Pulmonary artery endothelial cell (primary cell): ENCODE results near the gene KRT6A. TPM values are rescaled to one million over a fixed set of nuclear protein-coding genes. Genes with fewer than 3 reads are reported as not detected.
"Not testable (repeated sequence)": the region's sequence is repeated elsewhere in the genome, so short reads cannot be mapped to it uniquely, and the experiment has no call there.

ENCODE experiments used
- DNase-seq: peaks from one replicate; pipeline ENCODE4 v3.0.0-alpha.2; 2011; ENCODE audit warnings: low read depth, low spot score
- total RNA-seq: library from RNA; depleted of rRNA; stranded (reverse); fragments of >200 nt; gene quantifications from 2 replicates; pipeline ENCODE4 v1.2.3, GENCODE V29; 2014

The KRT6A gene
- total RNA-seq, 1 donor from 2014 or later, result 0.79 TPM

DNA sequence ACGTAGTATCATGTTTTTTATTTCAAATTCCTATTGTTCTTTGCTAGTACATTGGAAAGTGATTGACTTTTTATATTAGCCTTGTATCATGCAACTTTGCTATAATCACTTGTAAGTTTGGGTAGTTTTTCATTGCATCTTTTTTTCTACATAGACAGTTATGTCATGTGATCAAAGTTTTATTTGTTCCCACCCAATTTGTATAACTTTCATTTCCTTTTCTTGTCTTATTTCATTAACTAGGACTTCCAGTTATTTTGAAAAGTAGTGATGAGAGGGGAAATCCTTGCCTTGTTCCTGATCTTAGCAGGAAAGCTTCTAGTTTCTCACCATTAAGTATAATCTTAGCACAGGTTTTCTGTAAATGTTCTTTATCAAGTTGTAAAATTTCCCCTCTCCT, 9.8 kb upstream of the KRT6A start:
- DNase-seq, result no peak

DNA sequence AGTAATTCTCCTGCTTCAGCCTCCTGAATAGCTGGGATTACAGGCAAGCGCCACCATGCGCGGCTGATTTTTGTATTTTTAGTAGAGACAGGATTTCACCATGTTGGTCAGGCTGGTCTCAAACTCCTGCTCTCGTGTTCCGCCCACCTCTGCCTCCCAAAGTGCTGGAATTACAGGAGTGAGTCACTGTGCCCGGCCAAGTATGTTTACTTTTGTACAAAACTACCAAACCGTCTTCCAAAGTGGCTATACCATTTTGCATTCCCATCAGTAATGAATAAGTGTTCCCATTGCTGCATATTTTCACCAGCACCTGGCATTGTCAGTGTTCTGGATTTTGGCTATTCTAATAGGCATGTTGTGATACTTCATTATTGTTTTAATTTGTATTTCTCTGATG, 8.4 kb upstream of the KRT6A start:
- no peak for DNase-seq

DNA sequence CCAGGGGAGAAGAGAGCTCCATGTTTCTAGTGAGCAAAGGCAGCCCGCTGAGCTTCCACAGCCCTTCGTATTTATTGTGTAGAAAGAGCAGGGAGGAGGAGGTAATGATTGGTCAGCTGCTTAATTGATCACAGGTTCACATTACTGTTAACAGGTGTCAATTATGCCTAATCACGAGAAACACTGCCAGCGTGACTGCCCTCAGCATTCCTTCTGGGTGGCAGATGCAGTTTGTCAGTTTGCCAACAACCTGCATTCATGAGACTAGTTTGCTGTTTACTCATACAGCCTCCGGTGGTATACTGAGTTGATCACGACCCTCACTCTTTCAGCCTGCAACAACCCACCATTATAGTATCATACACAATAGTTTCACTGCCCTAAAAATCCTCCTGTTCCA, 7.5 kb upstream of the KRT6A start:
- DNase-seq, result not testable (repeated sequence)

DNA sequence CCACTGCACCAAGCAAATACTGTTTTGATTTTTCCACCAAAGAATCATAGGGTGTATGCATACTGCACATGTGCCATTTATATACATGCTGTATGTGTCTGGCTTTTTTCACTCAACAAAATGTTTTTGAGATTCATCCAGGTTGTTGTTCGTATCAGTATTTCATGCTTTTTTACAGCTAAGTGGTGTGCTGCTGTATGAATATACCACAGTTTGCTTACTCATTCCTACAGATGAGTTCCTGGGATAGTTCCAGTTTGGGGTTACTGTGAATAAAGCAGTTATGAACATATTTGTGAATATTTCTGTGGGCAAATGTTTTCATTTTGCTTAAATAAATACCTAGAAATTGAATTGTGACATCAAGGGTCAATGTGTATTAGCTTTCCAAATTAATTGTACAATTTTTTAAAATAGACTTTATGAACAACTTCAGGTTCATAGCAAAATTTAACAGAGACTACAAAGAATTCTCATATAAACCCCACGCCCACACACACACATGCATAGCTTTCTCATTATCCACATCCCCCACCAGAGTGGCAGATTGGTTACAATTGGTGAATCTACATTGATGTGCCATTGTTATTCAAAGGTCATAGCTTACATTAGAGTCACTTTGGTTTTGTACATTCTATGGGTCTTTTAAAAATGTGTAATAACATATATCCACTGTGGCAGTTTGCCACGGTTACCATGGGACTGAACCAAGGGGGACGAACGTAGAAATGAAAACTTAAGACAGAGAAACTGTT, 6.9 kb upstream of the KRT6A start:
- DNase-seq, result no peak

DNA sequence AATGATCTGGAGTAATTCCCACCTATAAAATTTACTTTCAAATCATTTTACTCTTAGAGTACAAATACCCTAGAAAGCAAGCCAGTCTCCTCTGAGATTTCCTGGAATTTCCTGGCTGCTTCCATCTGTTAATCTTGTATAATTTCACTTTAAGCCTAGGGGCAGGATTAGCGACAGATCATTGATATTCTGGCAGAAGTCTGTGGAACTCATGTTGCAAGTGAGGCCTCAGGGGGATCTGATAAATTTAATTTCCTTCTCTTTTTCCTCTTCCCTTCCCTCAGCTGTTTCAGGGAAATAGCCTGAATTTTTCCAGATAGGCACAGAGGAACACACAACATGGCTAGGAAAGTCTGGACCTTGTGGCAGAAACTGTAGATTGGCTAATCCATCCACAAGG, 5.9 kb upstream of the KRT6A start:
- no peak for DNase-seq

DNA sequence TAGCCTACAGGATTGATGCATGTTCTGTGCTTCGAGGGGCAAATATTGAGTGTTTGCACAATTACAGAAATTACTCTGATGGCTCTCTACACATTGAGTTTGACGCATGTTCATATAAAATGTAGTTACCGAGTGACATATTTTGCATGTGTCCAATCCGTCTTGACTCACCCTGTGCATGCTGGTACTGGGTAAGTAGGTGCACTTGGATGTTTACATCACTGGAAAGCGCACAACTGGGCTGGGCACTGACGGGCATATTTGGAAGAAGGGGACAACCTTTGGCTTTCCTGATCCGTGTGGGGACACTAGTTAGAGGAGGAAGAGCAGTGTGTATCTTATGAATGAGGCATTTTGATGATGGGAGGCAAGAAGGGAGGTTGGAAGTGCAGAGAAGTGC, 4.9 kb upstream of the KRT6A start:
- no peak for DNase-seq

DNA sequence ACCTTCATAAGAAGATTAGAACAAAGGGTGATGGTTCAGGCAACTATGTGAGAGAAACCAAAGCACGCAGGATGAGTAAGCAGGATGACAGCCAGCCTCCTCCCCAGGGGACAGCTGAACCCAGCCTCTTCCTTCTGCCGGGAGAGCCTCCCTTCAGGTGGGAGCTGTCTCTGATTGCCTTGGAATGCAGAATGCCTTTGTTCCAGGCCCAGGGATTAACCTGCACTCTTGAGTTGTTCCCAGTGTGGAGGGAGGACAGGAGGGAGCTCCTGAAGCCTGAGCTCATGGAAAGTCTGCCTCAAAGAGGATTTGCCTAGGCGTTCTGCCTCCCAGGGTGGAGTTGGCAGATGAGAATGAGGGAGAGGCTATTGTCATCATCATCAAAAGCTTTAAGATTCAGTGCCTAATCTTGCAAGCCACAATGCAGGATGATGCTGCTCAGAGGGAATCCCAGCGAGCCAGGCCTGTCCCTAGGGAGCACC, 3.6 kb upstream of the KRT6A start:
- DNase-seq, result no peak

DNA sequence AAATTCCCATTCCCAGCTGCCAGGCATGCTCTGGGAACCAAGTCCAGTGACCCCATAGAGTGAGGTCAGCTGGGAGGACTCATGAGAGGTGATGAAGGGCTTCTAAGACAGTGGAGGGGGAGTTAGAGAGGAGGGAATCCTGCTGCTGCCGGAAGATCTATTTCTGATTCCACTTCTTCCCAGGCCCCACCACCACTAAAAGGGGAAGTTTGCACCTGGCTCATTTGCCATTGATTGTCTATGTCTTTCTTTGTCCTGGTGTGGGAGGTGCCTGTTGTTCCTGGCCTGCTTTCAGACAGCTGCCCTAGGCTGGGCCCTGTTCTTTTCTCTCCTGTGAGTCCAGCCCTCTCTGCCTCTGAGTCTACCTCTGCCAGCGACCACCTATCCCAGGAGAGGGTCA, 3.0 kb upstream of the KRT6A start:
- DNase-seq, result no peak

DNA sequence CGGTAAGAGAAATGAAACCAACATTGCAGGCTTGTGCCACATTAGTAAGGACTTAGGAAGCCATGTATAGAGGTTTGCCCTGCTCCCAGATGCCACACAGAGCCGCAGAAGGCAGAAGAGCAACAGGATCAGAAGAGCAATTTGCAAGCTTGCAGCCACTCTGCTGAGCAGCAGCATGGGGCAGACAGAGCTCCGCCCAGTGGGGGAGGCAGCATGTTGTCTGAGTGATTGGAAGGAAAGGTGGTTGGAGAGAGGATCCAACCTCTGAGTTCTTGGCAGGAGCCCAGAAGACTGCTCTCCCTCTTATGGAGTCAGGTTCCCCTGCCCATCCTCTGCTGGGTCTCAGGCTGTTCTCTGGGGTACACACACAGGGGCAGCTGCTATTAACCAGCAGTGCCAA, 2.3 kb upstream of the KRT6A start:
- no peak for DNase-seq

DNA sequence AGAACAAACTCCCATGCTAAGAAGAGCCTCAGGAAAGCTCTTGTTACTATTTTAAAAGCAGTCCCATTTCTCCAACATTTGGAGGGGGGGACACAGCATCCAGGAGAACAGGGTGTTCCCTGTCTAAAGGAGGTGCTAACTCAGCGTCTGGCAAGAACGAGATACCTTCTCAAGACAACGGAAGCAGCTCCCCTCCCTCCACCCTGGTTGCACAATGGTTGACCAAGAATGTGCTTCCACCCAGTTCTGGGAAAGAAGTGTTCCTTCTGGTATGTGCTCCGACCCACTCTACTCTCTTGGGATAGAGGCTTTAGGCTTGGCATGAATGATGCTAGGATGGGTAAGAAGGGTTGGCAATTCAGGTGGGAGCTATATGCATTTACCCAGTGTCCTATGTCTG, 1.5 kb upstream of the KRT6A start:
- no peak for DNase-seq

DNA sequence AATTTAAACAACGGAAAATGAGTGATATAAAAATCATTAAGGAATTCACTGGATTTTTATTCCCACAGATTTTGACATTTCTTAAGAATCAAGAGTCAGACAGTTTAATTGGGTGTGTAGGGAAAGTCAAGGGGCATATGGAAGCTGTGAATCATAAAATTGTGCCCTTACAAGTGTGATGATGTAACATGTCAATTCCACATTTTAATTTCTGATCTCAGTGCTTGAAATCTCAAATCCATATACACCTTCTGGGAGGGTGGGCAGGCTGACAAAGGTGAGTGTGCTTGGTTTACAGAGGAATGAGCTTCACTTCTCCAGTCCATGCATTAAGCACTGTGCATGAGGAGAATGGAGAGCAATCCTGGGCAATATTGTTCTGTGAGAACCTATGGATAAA, 1.0 kb upstream of the KRT6A start:
- no peak for DNase-seq

DNA sequence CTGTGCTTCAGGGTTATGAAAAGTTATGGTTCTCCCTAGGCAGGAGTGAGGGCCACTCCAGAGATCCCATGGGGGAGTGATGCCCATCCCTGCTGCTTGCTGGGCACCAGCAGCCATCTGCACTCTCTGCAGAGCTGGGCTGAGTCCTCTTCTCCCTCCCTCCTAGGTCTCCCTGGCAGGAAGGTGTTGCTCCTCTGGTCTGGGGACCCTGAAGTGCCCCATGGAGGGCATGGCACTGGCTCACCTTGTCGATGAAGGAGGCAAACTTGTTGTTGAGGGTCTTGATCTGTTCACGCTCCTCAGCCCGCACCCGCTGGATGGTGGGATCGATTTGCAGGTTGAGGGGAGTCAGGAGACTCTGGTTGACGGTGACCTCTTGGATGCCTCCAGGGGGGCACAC, 652 bp downstream of the KRT6A start:
- not testable (repeated sequence) for DNase-seq

DNA sequence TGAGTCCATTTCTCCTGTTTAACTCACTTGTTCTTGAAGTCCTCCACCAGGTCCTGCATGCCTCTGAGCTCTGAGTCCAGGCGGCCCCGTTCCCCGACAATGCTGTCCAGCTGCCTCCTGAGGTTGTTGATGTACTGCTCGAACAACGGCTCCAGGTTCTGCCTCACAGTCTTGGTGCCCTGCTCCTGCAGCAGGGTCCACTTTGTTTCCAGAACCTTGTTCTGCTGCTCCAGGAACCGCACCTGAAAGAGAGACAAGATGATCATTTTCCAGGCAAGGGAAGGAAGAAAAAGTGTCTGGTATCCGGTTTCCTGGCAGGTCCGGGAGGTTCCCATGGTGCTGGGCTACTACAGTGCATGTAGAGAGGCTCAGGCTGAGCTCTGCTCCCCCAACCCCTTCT, 1.6 kb downstream of the KRT6A start:
- DNase-seq, result not testable (repeated sequence)

DNA sequence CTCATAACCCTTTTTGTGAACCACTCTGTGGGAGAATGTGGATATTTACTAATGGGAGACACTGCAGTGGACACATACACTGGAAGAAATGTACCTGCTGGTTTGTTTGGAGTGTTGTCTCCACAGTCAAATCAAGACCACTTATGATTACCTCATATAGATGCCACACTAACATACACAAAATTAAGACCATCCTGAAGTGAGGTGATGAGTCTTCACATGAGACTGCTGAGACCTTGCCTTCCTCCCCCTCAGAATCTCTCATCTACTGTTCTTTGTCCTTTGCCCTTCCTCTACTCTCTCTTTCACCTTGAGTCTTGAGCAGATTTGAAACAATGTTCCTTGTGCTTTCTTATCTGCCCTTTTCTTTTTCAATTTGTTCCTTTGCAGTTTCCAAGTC, 4.3 kb downstream of the KRT6A start:
- no peak for DNase-seq

DNA sequence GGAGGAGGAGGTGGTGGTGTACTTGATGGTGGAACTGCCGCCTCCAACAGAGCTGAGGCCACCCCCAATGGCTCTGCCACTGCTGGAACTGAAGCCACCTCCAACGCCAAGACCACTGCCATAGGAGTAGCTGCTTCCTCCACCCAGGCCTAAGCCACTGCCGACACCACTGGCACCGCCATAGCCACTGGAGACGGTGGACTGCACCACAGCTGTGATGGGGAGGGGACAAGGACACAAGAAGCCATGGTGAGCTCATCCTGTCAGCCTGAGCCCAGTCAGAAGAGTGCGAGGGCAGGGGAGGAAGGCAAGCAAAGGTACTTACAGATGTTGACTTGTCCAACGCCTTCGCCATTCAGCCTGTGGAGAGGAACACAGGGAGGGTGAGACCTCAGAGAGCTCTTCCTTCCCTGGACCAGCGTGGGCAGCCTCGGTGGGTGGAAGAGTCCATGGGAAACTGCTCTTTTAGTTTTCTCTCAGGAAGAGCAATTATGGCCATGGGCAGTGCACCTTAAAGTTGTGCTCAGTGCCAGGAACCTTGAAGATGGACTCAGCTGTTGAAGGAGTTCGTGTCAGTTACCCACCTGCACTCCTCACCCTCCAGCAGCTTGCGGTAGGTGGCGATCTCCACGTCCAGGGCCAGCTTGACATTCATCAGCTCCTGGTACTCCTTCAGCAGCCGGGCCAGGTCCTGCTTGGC, 5.2 kb downstream of the KRT6A start:
- DNase-seq, result not testable (repeated sequence)

DNA sequence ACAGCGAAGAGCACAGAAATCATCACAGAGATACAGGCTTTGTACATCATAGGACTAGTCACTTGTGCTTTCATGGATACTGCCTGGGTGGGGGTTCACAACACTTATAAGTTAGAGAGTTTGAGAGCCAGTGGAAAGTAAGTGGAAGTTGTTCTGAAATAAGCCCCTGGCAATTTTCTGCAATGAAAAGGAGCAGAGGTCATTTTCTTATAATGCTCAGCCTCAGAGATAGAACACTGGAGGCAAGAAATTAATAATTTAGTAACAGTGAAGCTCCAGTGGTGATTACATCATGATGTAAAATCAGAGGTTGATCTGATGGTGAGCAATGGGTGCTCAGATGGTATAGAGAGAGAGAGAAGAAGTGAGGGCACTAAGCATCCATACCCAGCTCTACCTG, 5.8 kb downstream of the KRT6A start:
- DNase-seq, result no peak

DNA sequence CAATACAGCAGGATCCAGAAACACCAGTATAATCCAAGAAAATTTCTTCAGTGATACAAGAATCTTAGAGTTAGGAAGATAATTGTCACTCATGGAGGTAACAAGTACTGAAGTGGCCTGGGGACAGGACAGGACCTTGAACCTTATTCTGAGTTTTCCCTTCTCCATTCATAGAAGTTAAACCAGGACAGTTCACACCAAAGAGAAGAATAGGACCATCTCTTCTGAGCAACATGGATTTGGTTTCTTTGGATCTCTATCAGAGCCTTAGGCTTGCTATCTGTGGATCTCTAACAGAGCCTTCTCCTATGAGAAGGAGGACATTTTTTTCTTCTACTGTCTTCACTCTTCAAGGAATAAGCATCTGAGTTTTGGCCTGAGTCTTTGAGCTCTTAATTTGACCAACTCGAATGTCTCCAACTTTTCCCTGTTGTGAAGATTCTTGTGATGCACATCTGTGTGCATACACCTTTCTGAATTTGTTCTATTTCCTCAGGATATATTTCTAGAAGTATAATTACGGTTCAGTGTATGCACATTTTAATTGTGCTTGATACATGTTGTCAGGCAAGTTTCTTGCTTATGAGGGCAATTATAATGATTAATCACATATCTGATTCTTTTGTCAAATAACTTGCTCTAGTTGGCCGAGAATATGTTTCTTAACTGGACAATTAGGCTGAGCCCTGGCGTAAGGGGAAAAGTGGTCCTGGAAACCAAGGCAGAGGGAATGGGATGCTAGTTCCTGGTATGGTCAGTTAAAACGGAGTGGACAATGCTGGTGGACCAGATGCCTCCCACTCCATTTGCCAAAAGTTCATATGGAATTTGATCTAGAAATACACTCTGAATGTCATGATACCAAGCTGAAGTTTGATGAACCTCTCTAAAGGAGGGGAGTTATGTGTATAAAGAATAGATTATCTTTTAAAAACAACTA, 6.6 kb downstream of the KRT6A start:
- DNase-seq, result no peak

DNA sequence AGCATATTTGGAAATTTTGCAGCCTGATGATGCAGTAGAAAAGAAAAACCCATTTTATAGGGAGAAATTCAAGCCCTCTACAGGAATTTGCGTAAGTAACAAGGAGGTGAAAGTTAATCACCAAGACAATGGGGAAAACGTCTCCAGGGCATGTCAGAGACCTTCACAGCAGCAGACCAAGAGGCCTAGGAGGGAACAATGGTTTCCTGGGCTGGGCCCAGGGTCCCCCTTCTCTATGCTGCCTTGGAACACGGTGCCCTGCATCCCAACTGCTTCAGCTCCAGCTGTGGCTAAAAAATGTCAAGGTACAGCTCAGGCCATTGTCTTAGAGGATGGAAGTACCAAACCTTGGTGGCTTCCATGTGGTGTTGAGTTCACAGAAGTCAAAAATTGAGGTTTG, 13.0 kb downstream of the KRT6A start:
- DNase-seq, result no peak

DNA sequence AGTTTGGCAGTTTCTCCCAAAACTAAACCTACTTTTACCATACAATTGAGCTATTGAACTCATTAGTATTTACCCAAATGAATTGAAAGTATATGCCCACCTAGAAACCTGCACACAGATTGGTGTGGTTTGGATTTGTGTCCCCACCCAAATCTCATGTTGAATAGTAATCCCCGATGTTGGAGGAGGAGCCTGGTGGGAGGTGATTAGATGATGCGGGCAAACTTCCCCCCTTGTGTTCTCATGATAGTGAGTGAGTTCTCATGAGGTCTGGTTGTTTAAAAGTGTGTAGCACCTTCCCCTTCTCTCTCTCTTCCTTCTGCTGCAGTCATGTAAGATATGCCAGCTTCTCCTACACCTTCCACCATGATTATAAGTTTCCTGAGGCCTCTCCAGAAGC, 15.4 kb downstream of the KRT6A start:
- DNase-seq, result no peak

DNA sequence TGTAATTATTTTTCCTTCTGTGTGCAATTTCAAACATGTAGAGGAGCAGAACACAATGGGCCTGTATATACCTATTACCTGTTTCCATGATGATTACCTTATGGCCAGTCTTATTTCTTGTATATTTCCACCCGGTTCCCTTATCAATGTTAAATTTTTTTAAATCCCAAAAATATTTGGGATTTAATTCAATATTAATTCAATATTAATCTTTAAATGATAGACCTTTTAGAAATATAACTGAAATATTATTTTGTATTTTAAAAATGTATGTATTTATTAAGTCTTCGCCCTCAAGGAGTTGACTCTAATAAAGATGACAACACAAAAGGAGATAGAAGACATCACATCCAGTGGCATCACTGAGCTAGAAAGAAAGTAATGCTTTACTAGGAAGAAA, 18.8 kb downstream of the KRT6A start:
- no peak for DNase-seq

DNA sequence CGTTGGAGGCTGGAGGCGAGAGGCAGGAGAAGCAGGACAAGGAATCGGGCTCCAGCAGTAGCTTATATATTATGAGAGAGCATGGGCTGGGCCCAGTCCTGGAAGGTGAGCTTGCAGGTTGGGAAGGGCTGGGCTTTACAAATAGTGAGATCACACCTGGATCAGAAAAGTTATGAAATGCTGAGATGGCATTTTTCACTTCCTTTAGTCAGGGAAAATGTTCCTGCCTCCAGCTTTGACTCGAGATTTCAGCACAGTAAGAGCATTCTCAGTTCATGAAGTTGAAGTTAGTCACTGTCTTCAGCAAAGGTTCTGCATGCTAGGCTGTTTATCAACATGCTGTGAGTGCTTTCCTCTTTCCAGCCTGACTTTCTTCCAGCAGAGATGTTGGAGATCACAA, 19.3 kb downstream of the KRT6A start, which contains the start of gene KRT6C:
Gene KRT6C (minus strand): TSS at position 38 of the 400 bp plus-strand sequence. CDS start 68 bp downstream, outside the sequence.
- no peak for DNase-seq

DNA sequence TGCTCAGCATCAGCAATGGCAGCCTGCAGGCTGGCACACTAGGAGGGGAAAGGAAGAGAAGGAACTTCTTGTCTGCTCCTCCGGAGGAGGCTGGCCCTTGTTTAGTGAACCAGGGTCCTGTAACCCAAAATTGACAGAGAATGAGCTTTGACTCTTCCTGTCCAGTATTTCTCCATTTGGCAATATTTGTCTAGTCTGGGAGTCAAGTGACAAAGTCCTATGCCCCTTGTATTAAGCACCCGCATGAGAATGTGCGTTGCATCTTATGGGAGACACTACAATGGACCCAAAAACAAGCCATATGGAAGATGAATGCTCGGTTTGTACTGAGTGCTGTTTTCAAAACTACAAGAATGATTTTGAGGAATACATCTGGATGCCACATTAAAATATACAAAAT, 23.2 kb downstream of the KRT6A start:
- DNase-seq, result no peak
